ENCODE measurements around the gene ZNF366.

- TF ChIP-seq CTCF (IDR thresholded peaks at IDR 0.05) (no peak), POLR2A (IDR thresholded peaks at IDR 0.05) (no peak)
Measured at GRCh38 chr5:72393052-72393451, 114.2 kb downstream of the ZNF366 start.

All from vagina (tissue), 2 donors.